Stomach (tissue), 4 donors: ENCODE data around the gene GLTP.

Experiments
- POLR2AphosphoS5 ChIP-seq, 3 donors: sonication (generic); formaldehyde crosslinking; IDR thresholded peaks; one replicate each; pipeline ENCODE4 v1.6.1; 2016; ENCODE audit warnings: antibody characterized with exemption in 3 of 3
- TF ChIP-seq, protein P1 (sequence below), 7 experiments: fragments of 450-650 bp in 4 of 7; fragments of 200-600 bp in 3 of 7; sonication (generic) in 3 of 7; IDR thresholded peaks; one replicate each; pipeline ENCODE4 v1.5.1; 2016 to 2019; ENCODE audit warnings: antibody characterized with exemption in 7 of 7, control low read depth in 2 of 7, mild to moderate bottlenecking in 1 of 7

DNA sequence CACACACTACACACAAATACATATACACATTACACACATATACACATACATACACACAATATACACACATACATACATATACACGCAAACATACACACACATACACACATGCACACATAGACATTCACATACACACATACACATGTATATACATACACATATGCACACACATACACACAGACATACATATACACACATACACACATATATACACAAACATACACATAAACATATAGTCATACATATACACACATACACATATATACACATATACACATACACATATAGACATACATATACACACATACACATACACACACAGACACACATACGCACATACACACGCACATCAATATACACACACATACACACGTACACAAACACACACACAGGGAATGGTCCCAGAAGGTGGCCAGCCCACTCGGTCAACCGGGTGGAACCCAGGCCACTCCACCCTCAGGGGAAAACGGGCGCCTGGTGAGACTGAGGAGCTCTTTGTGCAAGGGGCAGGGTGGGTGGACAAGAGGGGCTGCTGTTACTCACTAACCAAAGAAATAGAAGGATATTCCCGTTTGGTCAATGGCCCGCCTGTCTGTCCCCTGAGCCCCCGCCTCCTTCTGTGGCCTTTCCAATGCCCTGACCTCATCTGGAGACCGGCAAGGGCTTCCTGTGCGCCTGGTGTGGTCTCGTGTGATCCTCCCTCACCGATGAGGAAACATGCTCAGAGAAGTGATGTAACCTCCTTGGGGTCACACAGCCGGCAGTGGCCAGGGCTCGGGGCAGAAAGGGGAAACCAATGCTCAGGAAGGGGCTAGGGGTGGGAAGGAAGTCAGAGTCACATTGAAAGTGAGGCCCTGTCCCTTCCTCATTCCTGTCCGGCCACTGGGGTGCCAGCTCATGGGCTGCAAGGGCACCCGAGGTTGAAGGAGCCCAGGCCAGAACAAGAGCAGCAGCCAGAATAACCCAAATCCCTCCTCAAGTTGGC lies 52.5 kb downstream of the GLTP start:
- TF ChIP-seq, protein P1, sequence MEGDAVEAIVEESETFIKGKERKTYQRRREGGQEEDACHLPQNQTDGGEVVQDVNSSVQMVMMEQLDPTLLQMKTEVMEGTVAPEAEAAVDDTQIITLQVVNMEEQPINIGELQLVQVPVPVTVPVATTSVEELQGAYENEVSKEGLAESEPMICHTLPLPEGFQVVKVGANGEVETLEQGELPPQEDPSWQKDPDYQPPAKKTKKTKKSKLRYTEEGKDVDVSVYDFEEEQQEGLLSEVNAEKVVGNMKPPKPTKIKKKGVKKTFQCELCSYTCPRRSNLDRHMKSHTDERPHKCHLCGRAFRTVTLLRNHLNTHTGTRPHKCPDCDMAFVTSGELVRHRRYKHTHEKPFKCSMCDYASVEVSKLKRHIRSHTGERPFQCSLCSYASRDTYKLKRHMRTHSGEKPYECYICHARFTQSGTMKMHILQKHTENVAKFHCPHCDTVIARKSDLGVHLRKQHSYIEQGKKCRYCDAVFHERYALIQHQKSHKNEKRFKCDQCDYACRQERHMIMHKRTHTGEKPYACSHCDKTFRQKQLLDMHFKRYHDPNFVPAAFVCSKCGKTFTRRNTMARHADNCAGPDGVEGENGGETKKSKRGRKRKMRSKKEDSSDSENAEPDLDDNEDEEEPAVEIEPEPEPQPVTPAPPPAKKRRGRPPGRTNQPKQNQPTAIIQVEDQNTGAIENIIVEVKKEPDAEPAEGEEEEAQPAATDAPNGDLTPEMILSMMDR (IDR thresholded peaks at IDR 0.05) = no peak
- TF ChIP-seq POLR2AphosphoS5 (IDR thresholded peaks at IDR 0.05) = no peak
